Upper lobe of left lung (tissue), 6 donors: ENCODE data around the gene ADGRG1. TPM values are rescaled to one million over a fixed set of nuclear protein-coding genes. Genes with fewer than 3 reads are reported as not detected.
"Not testable (repeated sequence)": the region's sequence is repeated elsewhere in the genome, so short reads cannot be mapped to it uniquely, and the experiment has no call there.

Experiments used
- ATAC-seq, 2 donors: fragments of 200-7000 bp; cut with Tn5 transposase; one replicate each; pipeline ENCODE4 v1.9.1; 2022; ENCODE audit warnings: mild to moderate bottlenecking in 2 of 2, moderate library complexity in 2 of 2; ENCODE audit not compliant: low FRiP score in 2 of 2
- DNase-seq, 2 donors: peaks; one replicate each; pipeline ENCODE4 v3.0.0-alpha.2; 2019 to 2020
- H3K27ac ChIP-seq, 4 donors: fragments of 200-600 bp; sonication (generic); one replicate each; pipeline ENCODE4 v1.5.1; 2016 to 2019
- H3K27me3 ChIP-seq, 4 donors: fragments of 200-600 bp; sonication (generic); one replicate each; pipeline ENCODE4 v1.5.1; 2017 to 2019
- H3K36me3 ChIP-seq, 4 donors: fragments of 200-600 bp; sonication (generic); one replicate each; pipeline ENCODE4 v1.5.1; 2016 to 2019
- H3K4me1 ChIP-seq, 4 donors: fragments of 200-600 bp; sonication (generic); one replicate each; pipeline ENCODE4 v1.5.1; 2018 to 2019
- H3K4me3 ChIP-seq, 4 donors: fragments of 200-600 bp; sonication (generic); one replicate each; pipeline ENCODE4 v1.5.1; 2017 to 2019; ENCODE audit warnings: mild to moderate bottlenecking in 2 of 4, moderate library complexity in 1 of 4
- H3K9me3 ChIP-seq, 4 donors: fragments of 200-600 bp; sonication (generic); one replicate each; pipeline ENCODE4 v1.5.1; 2018 to 2019
- EP300 ChIP-seq, 4 donors: sonication (generic); formaldehyde crosslinking; IDR thresholded peaks; one replicate each; pipeline ENCODE4 v1.5.1; 2017; ENCODE audit warnings: antibody characterized with exemption in 4 of 4, control low read depth in 2 of 4
- POLR2A ChIP-seq, 4 donors: fragments of 450-650 bp; IDR thresholded peaks; one replicate each; pipeline ENCODE4 v1.5.1; 2016 to 2017; ENCODE audit warnings: antibody characterized with exemption in 4 of 4, mild to moderate bottlenecking in 2 of 4
- POLR2AphosphoS5 ChIP-seq, 2 donors: sonication (generic); formaldehyde crosslinking; IDR thresholded peaks; one replicate each; pipeline ENCODE4 v1.5.1; 2017; ENCODE audit warnings: antibody characterized with exemption in 2 of 2
- WGBS, 2 donors: methylation state at CpG; one replicate each; pipeline ENCODE4 v1.1.5; 2017 to 2018; 5-methylcytosine and 5-hydroxymethylcytosine counted together
- total RNA-seq, 6 donors: library from RNA; depleted of rRNA in 4 of 6; stranded (reverse); fragments of >200 nt in 4 of 6; gene quantifications; one replicate each; pipeline versions ENCODE4 v1.1.0 to v1.2.1, GENCODE V29; 2016 to 2021
- TF ChIP-seq, protein P1 (sequence below), 6 experiments: fragments of 450-650 bp in 4 of 6; fragments of 200-600 bp in 2 of 6; sonication (generic) in 2 of 6; IDR thresholded peaks; one replicate each; pipeline ENCODE4 v1.5.1; 2016 to 2019; ENCODE audit warnings: antibody characterized with exemption in 6 of 6
- donor health status: DM: no; HTN: no; CAD: no; lungs with moderate emphysema.
- donor health status: DM: no; HTN: yes; CAD: no; lungs with severe emphysema.

Gene ADGRG1
- total RNA-seq, 6 donors from 2014 or later: 34.6 to 89.3 (median 40.4) TPM

DNA sequence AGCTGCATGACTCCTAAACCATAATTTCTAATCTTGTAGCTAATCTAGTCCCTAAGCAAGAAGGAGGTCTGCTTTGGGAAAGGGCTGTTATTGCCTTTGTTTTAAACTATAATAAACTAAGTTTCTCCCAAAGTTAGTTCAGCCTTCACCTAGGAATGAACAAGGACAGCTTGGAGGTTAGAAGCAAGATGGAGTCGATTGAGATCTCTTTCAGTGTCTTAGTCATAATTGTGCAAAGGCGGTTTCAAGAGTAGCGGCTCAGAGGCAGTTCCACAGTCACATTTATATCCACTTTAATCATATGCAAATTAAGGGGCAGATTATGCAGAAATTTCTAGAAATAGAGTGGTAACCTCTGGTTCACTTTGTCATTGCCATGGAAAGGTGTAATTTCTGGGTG, 83.6 kb downstream of the ADGRG1 start:
- WGBS, 2 donors: 88 to 92% methylated on average over 3 of the region's 3 CpGs
- DNase-seq (no peak), ATAC-seq (no peak)
- Histone ChIP-seq H3K27me3 (no peaks in the 10 kb centered on the region), H3K4me1 (no peaks in the 10 kb centered on the region), H3K27ac (no peak overlapping the region), H3K9me3 (no peaks in the 10 kb centered on the region), H3K36me3 (no peaks in the 10 kb centered on the region), H3K4me3 (no peak overlapping the region)
- no peak for TF ChIP-seq POLR2A (IDR thresholded peaks at IDR 0.05)
- TF ChIP-seq EP300 (IDR thresholded peaks at IDR 0.05): no peak
- TF ChIP-seq, protein P1, sequence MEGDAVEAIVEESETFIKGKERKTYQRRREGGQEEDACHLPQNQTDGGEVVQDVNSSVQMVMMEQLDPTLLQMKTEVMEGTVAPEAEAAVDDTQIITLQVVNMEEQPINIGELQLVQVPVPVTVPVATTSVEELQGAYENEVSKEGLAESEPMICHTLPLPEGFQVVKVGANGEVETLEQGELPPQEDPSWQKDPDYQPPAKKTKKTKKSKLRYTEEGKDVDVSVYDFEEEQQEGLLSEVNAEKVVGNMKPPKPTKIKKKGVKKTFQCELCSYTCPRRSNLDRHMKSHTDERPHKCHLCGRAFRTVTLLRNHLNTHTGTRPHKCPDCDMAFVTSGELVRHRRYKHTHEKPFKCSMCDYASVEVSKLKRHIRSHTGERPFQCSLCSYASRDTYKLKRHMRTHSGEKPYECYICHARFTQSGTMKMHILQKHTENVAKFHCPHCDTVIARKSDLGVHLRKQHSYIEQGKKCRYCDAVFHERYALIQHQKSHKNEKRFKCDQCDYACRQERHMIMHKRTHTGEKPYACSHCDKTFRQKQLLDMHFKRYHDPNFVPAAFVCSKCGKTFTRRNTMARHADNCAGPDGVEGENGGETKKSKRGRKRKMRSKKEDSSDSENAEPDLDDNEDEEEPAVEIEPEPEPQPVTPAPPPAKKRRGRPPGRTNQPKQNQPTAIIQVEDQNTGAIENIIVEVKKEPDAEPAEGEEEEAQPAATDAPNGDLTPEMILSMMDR (IDR thresholded peaks at IDR 0.05): no peak
- TF ChIP-seq POLR2AphosphoS5 (IDR thresholded peaks at IDR 0.05): no peak

DNA sequence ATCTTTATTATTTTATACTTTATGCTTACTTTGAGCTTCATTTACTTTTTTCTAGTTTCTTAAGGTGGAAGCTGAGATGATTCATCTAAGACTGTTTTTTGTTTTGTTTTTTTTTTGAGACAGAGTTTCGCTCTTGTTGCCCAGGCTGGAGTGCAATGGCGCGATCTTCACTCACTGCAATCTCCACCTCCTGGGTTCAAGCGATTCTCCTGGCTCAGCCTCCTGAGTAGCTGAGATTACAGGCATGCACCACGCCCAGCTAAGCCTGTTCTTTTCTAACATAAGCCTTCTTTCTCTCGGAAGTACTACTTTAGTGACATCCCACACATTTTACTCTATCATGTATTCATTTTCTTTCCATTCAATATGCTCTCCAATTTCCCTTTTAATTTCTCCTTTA, 84.1 kb downstream of the ADGRG1 start:
- H3K36me3 ChIP-seq, H3K4me3 ChIP-seq, H3K27ac ChIP-seq, DNase-seq, ATAC-seq, H3K27me3 ChIP-seq, H3K9me3 ChIP-seq, H3K4me1 ChIP-seq: not testable (repeated sequence)
- WGBS, 2 donors: 74 to 77% methylated on average over 6 of the region's 6 CpGs

DNA sequence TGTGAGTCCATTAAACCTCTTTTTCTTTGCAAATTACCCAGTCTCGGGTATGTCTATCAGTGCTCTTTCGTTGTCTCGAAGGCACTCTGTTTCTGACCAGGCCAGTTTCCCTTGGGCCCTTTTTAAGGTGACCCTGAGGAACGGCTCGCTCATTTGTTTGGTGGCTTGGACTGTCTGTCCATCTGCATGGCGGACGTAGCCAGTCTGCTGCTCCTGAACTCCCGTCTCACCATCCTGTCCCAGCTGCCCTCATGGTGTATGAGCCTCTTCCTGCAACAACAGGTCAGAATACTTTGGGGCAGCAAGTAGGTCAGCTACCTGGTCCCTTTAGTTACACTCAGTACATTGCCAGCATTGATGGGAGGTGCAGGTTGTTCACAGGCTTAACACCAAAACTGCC, 85.2 kb downstream of the ADGRG1 start:
- Histone ChIP-seq H3K27me3 (no peaks in the 10 kb centered on the region), H3K4me3 (no peak overlapping the region), H3K9me3 (no peaks in the 10 kb centered on the region), H3K36me3 (no peaks in the 10 kb centered on the region), H3K4me1 (no peaks in the 10 kb centered on the region), H3K27ac (no peak overlapping the region)
- DNase-seq (no peak), ATAC-seq (no peak)
- TF ChIP-seq EP300 (IDR thresholded peaks at IDR 0.05) (no peak), POLR2A (IDR thresholded peaks at IDR 0.05) (no peak), POLR2AphosphoS5 (IDR thresholded peaks at IDR 0.05) (no peak)
- TF ChIP-seq, protein P1 (IDR thresholded peaks at IDR 0.05): no peak
- WGBS, 2 donors: 87 to 89% methylated on average over 8 of the region's 8 CpGs

DNA sequence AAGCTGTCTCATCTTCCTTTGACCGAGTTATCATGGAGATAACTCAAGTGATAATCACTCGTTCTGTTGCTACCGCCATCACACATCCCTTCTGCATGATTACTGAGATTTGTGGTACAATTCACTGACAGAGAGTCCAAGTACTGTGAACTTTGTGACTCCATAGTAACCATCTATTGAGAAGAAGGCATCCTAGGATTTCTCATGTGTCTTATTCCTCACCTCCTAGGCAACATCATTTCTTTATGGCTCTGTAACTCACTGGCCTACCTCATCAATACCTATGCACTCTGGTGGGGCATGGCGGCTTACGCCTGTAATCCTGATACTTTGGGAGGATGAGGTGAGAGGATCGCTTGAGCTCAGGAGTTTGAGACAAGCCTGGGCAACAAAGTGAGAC, 85.6 kb downstream of the ADGRG1 start:
- ATAC-seq: no peak
- WGBS, 2 donors: 88 to 95% methylated on average over 6 of the region's 6 CpGs

More for the DNA sequence above, 85.6 kb downstream of the ADGRG1 start:
- H3K27ac ChIP-seq: no peak overlapping the region
- no peaks in the 10 kb centered on the region for H3K27me3 ChIP-seq
- no peak overlapping the region for H3K4me3 ChIP-seq
- no peaks in the 10 kb centered on the region for H3K36me3 ChIP-seq
- H3K4me1 ChIP-seq: no peaks in the 10 kb centered on the region
- TF ChIP-seq POLR2A (IDR thresholded peaks at IDR 0.05): no peak
- no peak for TF ChIP-seq EP300 (IDR thresholded peaks at IDR 0.05)
- TF ChIP-seq, protein P1 (IDR thresholded peaks at IDR 0.05): no peak
- no peak for TF ChIP-seq POLR2AphosphoS5 (IDR thresholded peaks at IDR 0.05)
- DNase-seq: no peak
- H3K9me3 ChIP-seq: no peaks in the 10 kb centered on the region

Other genes starting within 250 kb of the ADGRG1 start
- 10 to 100 TPM in 1 of 6 donors, 1 to 10 TPM in 2, not detected in 3; 2.8 to 24.2 (median 5.8) TPM for gene CCL17, start 223.9 kb upstream of the ADGRG1 start, total RNA-seq
- 10 to 100 TPM; 21.0 to 44.5 (median 36.5) TPM for gene CIAPIN1, start 181.2 kb upstream of the ADGRG1 start, total RNA-seq
- gene COQ9, start 181.2 kb upstream of the ADGRG1 start, total RNA-seq: 10 to 100 TPM; 33.1 to 47.1 (median 39.4) TPM
- gene POLR2C, start 166.0 kb upstream of the ADGRG1 start, total RNA-seq: 100 to 1,000 TPM in 4 of 6 donors, 10 to 100 TPM in 2; 70.6 to 210 (median 112) TPM
- gene DOK4, start 142.1 kb upstream of the ADGRG1 start, total RNA-seq: 10 to 100 TPM; 36.7 to 87.3 (median 54.1) TPM
- 10 to 100 TPM in 5 of 6 donors, 1 to 10 TPM in 1; 8.2 to 41.9 (median 16.5) TPM for gene CCDC102A, start 92.1 kb upstream of the ADGRG1 start, total RNA-seq
- gene ADGRG5, start 86.0 kb upstream of the ADGRG1 start, total RNA-seq: 1 to 10 TPM in 3 of 6 donors, under 1 TPM in 3; 0.76 to 1.8 (median 0.92) TPM
- 10 to 100 TPM in 2 of 6 donors, 1 to 10 TPM in 4; 3.1 to 17.2 (median 8.4) TPM for gene ADGRG3, start 39.7 kb downstream of the ADGRG1 start, total RNA-seq
- gene DRC7, start 66.2 kb downstream of the ADGRG1 start, total RNA-seq: 10 to 100 TPM in 2 of 6 donors, 1 to 10 TPM in 4; 1.2 to 15.9 (median 7.8) TPM
- gene KATNB1, start 107.1 kb downstream of the ADGRG1 start, total RNA-seq: 10 to 100 TPM; 19.6 to 26.6 (median 21.5) TPM
- gene KIFC3, start 173.9 kb downstream of the ADGRG1 start, total RNA-seq: 100 to 1,000 TPM in 4 of 6 donors, 10 to 100 TPM in 2; 82.6 to 340 (median 110) TPM